Measurements from ENCODE around the gene PALLD. TPM values are rescaled to one million over a fixed set of nuclear protein-coding genes. Genes with fewer than 3 reads are reported as not detected.

Gene PALLD
- polyA plus RNA-seq, 5 donors, result 55.6 to 90.3 (median 82.1) TPM

DNA sequence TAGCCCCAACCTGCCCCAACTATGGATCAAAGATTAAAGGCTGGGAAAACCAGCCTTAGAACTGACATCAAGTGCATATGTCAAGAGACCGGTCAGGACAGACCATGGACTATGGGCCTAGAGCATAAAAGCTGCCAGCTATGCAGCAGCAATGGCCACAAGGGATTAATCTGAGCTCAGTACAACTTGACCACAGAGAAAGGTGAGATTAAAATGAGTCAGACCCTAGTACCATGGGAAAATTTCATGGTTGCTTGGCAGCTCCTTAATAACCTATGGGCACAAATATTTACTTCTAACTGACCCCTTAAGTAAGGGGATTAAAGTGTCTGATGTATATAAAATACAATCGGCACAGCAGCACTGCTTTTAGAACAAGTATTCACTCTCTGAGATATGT, 458.8 kb downstream of the PALLD start:
- DNase-seq, result no peak

DNA sequence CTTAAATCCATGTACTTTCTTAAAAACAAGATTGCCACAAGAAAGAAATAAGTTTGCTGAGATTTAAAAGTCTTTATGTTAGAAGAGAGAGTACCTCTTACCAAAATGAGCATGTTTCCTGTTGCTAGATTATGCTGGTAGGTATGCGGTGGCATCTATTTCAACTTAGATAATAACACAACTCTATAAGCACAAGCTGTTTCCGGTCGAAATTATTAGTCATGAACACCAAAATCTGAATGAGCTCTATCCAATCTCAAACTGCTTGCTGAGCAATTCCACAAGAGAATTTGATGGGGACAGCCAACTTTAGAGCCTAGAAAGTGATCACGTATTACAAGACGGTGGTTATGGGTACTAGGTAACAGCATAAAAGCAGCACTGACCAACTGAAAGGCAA, 463.9 kb downstream of the PALLD start:
- DNase-seq, result no peak

DNA sequence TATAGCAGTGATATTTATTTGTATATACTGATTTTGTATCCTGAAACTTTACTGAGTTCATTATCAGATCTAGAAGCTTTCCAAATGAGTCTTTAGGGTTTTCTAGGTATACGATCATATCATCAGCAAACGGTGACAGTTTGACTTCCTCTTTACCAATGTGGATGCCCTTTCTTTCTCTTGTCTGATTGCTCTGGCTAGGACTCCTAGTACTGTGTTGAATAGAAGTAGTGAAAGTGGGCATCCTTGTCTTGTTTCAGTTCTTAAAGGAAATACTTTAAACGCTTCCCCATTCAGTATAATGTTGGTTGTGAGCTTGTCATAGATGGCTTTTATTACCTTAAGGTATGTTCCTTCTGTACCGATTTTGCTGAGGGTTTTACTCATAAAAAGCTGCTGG, 475.7 kb downstream of the PALLD start:
- DNase-seq, result no peak

Other genes starting within 250 kb of the PALLD start
- 10 to 100 TPM; 15.3 to 21.7 (median 20.6) TPM for gene DDX60, start 178.3 kb upstream of the PALLD start, polyA plus RNA-seq (ENCODE audit: insufficient read depth in 1 of 5, insufficient read length in 5 of 5, low replicate concordance in 1 of 5)
- gene DDX60L, start 16.6 kb upstream of the PALLD start, polyA plus RNA-seq (ENCODE audit: insufficient read depth in 1 of 5, insufficient read length in 5 of 5, low replicate concordance in 1 of 5), result 10 to 100 TPM; 11.7 to 20.7 (median 17.1) TPM